ENCODE results near the gene PRRT1B. TPM values are rescaled to one million over a fixed set of nuclear protein-coding genes. Genes with fewer than 3 reads are reported as not detected.

Gene PRRT1B
- total and polyA plus RNA-seq, 2 donors from 2014 or later = 1.0 TPM; not detected in 1

GRCh38 chr9:131608493-131609037, 63.2 kb downstream of the PRRT1B start:
- H3K27me3 ChIP-seq (ENCODE audit: control insufficient read depth, insufficient read depth, low read length) = no peaks in the 10 kb centered on the region
- H3K36me3 ChIP-seq (ENCODE audit: control insufficient read depth in 2 of 3, insufficient read depth in 3 of 3, low read length in 3 of 3) = peaks cover 0 to 13% (median 11%) of the 10 kb centered on the region in 3 donors
- no peak for TF ChIP-seq CTCF (IDR thresholded peaks at IDR 0.05; ENCODE audit: borderline replicate concordance, extremely low read depth, insufficient read depth)
- H3K27ac ChIP-seq (ENCODE audit: low read depth in 2 of 2, low read length in 2 of 2) = peak overlapping the region; percentile 88 to 90
- FAIRE-seq (no peak), DNase-seq (peak in 4 of 5 donors; percentile 65 to 93 (median 80))
- peak overlapping the region in 1 of 3 donors; percentile 9 for H3K4me3 ChIP-seq (ENCODE audit: low read length in 3 of 3)
- peak overlapping the region in 2 of 3 donors; percentile 29 to 54 for H3K9ac ChIP-seq (ENCODE audit: low read length in 3 of 3)
- H3K9me3 ChIP-seq (ENCODE audit: control insufficient read depth in 2 of 3, insufficient read depth in 1 of 3, low read length in 3 of 3) = no peaks in the 10 kb centered on the region
- intact Hi-C loops (cut with DNase I) = no loop called here
- H3K4me1 ChIP-seq (ENCODE audit: control insufficient read depth in 2 of 3, insufficient read depth in 2 of 3, low read depth in 1 of 3, low read length in 3 of 3) = peaks cover 0 to 24% (median 21%) of the 10 kb centered on the region in 3 donors

Other genes starting within 250 kb of the PRRT1B start
- 227 TPM for gene PRRC2B, start 151.4 kb upstream of the PRRT1B start, total RNA-seq
- 37.4 TPM for gene PRRC2B, start 151.4 kb upstream of the PRRT1B start, polyA plus RNA-seq (ENCODE audit: insufficient read depth, low read depth, low replicate concordance)
- gene POMT1, start 42.6 kb upstream of the PRRT1B start, total RNA-seq = 36.5 TPM
- gene POMT1, start 42.6 kb upstream of the PRRT1B start, polyA plus RNA-seq (ENCODE audit: insufficient read depth, low read depth, low replicate concordance) = 32.3 TPM
- 31.3 TPM for gene UCK1, start 14.3 kb upstream of the PRRT1B start, total RNA-seq
- gene UCK1, start 14.3 kb upstream of the PRRT1B start, polyA plus RNA-seq (ENCODE audit: insufficient read depth, low read depth, low replicate concordance) = 34.6 TPM
- gene RAPGEF1, start 194.6 kb downstream of the PRRT1B start, total RNA-seq = 79.7 TPM
- gene RAPGEF1, start 194.6 kb downstream of the PRRT1B start, polyA plus RNA-seq (ENCODE audit: insufficient read depth, low read depth, low replicate concordance) = 15.5 TPM

Measured in kidney (tissue), 14 donors.